Ishikawa (cell line): ENCODE results near the gene AK9.

Experiments
- CEBPB ChIP-seq: IDR thresholded peaks from 2 replicates; pipeline ENCODE4 v1.6.1; 2012
- CREB1 ChIP-seq: IDR thresholded peaks from 2 replicates; pipeline ENCODE4 v1.6.1; 2012; ENCODE audit warnings: low read depth
- EGR1 ChIP-seq: IDR thresholded peaks from 2 replicates; pipeline ENCODE4 v1.6.1; 2012
- EP300 ChIP-seq: IDR thresholded peaks from 2 replicates; pipeline ENCODE4 v1.6.1; 2012; ENCODE audit warnings: borderline replicate concordance
- FOXM1 ChIP-seq: IDR thresholded peaks from 2 replicates; pipeline ENCODE4 v1.6.1; 2012; ENCODE audit warnings: low read depth, borderline replicate concordance
- MAX ChIP-seq: IDR thresholded peaks from 2 replicates; pipeline ENCODE4 v1.6.1; 2012
- NFIC ChIP-seq: IDR thresholded peaks from 2 replicates; pipeline ENCODE4 v1.6.1; 2012
- RAD21 ChIP-seq: IDR thresholded peaks from 2 replicates; pipeline ENCODE4 v1.6.1; 2012; ENCODE audit warnings: low read depth
- TAF1 ChIP-seq: IDR thresholded peaks from 2 replicates; pipeline ENCODE4 v1.6.1; 2012; ENCODE audit warnings: low read depth, mild to moderate bottlenecking
- TCF12 ChIP-seq: IDR thresholded peaks from 2 replicates; pipeline ENCODE4 v1.6.1; 2012; ENCODE audit warnings: low read depth
- TEAD4 ChIP-seq: IDR thresholded peaks from 2 replicates; pipeline ENCODE4 v1.6.1; 2012
- YY1 ChIP-seq: IDR thresholded peaks from 2 replicates; pipeline ENCODE4 v1.6.1; 2012; ENCODE audit warnings: low read depth
- ZBTB7A ChIP-seq: IDR thresholded peaks from 2 replicates; pipeline ENCODE4 v1.6.1; 2012; ENCODE audit warnings: low read depth
- TF ChIP-seq, protein P1 (sequence below): IDR thresholded peaks from 2 replicates; pipeline ENCODE4 v1.6.1; 2012; ENCODE audit warnings: low read depth, mild to moderate bottlenecking
- TF ChIP-seq, protein P2 (sequence below): IDR thresholded peaks from 2 replicates; pipeline ENCODE4 v1.6.1; 2012

Gene AK9

DNA sequence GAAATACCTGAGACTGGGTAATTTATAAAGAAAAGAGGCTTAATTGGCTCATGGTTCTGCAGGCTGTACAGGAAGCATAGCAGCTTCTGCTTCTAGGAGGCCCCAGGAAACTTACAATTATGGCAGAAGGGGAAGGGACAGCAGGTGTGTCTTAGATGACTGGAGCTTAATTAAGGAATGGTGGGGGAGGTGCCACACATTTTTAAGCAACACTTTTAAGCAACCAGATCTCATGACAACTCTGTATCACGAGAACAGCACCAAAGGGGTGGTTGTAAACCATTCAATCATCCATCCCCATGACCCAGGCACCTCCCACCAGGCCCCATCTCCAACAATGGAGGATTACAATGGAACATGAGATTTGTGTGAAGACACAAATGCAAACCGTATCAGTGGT, 27.0 kb upstream of the AK9 start:
- TF ChIP-seq CEBPB (no peak), NFIC (no peak), EP300 (no peak), YY1 (no peak), EGR1 (no peak)

GRCh38 chr6:109715616-109716015, 24.6 kb upstream of the AK9 start:
- TF ChIP-seq MAX (no peak), NFIC (no peak), TAF1 (no peak), ZBTB7A (no peak), TCF12 (no peak), RAD21 (no peak), CEBPB (no peak), EGR1 (no peak), EP300 (no peak), YY1 (no peak), FOXM1 (no peak), CREB1 (no peak), TEAD4 (no peak)
- TF ChIP-seq, protein P1, sequence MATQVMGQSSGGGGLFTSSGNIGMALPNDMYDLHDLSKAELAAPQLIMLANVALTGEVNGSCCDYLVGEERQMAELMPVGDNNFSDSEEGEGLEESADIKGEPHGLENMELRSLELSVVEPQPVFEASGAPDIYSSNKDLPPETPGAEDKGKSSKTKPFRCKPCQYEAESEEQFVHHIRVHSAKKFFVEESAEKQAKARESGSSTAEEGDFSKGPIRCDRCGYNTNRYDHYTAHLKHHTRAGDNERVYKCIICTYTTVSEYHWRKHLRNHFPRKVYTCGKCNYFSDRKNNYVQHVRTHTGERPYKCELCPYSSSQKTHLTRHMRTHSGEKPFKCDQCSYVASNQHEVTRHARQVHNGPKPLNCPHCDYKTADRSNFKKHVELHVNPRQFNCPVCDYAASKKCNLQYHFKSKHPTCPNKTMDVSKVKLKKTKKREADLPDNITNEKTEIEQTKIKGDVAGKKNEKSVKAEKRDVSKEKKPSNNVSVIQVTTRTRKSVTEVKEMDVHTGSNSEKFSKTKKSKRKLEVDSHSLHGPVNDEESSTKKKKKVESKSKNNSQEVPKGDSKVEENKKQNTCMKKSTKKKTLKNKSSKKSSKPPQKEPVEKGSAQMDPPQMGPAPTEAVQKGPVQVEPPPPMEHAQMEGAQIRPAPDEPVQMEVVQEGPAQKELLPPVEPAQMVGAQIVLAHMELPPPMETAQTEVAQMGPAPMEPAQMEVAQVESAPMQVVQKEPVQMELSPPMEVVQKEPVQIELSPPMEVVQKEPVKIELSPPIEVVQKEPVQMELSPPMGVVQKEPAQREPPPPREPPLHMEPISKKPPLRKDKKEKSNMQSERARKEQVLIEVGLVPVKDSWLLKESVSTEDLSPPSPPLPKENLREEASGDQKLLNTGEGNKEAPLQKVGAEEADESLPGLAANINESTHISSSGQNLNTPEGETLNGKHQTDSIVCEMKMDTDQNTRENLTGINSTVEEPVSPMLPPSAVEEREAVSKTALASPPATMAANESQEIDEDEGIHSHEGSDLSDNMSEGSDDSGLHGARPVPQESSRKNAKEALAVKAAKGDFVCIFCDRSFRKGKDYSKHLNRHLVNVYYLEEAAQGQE: no peak
- TF ChIP-seq, protein P2, sequence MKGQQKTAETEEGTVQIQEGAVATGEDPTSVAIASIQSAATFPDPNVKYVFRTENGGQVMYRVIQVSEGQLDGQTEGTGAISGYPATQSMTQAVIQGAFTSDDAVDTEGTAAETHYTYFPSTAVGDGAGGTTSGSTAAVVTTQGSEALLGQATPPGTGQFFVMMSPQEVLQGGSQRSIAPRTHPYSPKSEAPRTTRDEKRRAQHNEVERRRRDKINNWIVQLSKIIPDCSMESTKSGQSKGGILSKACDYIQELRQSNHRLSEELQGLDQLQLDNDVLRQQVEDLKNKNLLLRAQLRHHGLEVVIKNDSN: no peak

DNA sequence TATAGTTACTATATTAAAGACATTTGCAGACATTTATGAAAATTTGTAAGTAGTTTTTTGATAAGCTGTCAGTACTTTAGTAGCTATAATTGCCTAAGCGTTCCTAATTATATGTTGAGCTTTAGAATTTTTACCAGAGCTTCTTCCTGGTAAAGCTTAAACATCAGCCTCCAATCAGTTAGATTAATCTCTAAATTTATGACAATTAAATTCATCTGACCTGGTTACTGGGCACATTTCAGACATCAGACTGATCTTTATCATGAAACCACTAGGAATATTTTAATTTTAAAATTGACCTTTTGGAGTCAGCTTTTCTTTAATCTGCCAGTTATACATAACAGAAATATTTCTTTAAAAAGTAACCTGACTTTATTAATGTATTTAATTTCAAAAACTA, 23.6 kb upstream of the AK9 start:
- no peak for TF ChIP-seq CEBPB
- TF ChIP-seq NFIC: no peak
- TF ChIP-seq CREB1: no peak
- TF ChIP-seq TAF1: no peak
- TF ChIP-seq ZBTB7A: no peak

DNA sequence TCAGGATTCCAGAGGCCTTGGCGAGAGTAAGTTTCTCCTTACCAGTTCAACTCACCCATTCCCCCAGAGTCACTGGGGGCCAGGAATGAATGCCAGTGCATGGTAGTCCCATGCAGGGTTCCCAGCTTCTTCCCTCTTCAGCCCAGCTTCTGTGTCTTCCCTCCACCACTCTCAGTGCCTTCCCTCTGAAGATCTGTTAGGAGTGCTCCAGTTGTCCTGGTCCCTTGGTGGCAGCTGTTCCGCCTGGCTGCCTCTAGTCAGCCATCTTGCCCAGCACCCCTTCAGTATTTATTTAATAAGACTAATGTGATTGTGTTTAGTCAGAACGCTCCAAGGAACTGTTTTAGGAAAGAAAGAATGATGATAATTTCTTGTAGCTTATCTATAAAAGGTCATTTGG, 23.2 kb upstream of the AK9 start:
- TF ChIP-seq CEBPB: no peak
- TF ChIP-seq FOXM1: no peak
- TF ChIP-seq EGR1: no peak
- no peak for TF ChIP-seq CREB1

- TF ChIP-seq CEBPB (no peak), NFIC (no peak), YY1 (no peak), ZBTB7A (no peak), EGR1 (no peak), EP300 (no peak), TEAD4 (no peak), RAD21 (no peak), TAF1 (no peak), MAX (no peak), CREB1 (no peak), FOXM1 (no peak), TCF12 (no peak)
- TF ChIP-seq, protein P2: no peak
- TF ChIP-seq, protein P1: no peak
Measured at GRCh38 chr6:109713097-109713496, 22.1 kb upstream of the AK9 start.

- TF ChIP-seq CEBPB: no peak
- TF ChIP-seq, protein P2: no peak
- no peak for TF ChIP-seq TEAD4
- TF ChIP-seq FOXM1: no peak
- no peak for TF ChIP-seq MAX
- TF ChIP-seq ZBTB7A: no peak
- TF ChIP-seq RAD21: no peak
- TF ChIP-seq TAF1: no peak
- TF ChIP-seq EP300: no peak
- TF ChIP-seq NFIC: no peak
- TF ChIP-seq, protein P1: no peak
- TF ChIP-seq TCF12: no peak
- no peak for TF ChIP-seq CREB1
- TF ChIP-seq EGR1: no peak
- no peak for TF ChIP-seq YY1
Measured at GRCh38 chr6:109706513-109706912, 15.5 kb upstream of the AK9 start.
